Glomerular visceral epithelial cell (primary cell): ENCODE results near the gene UMODL1.
"Not testable (repeated sequence)": the region's sequence is repeated elsewhere in the genome, so short reads cannot be mapped to it uniquely, and the experiment has no call there.

Experiments
- DNase-seq: peaks from one replicate; pipeline ENCODE4 v3.0.0-alpha.2; 2016; ENCODE audit errors: extremely low spot score

The UMODL1 gene

GRCh38 chr21:42114646-42115045 lies 43.5 kb downstream of the UMODL1 start:
- no peak for DNase-seq

GRCh38 chr21:42115136-42115683 lies 44.1 kb downstream of the UMODL1 start:
- no peak for DNase-seq

GRCh38 chr21:42116551-42116950 lies 45.4 kb downstream of the UMODL1 start:
- not testable (repeated sequence) for DNase-seq

GRCh38 chr21:42117229-42117966 lies 46.3 kb downstream of the UMODL1 start:
- peak; percentile 78 for DNase-seq

GRCh38 chr21:42117967-42118780 lies 47.1 kb downstream of the UMODL1 start:
- no peak for DNase-seq

- no peak for DNase-seq
These were observed 47.8 kb downstream of the UMODL1 start for GRCh38 chr21:42118901-42119300.

DNA sequence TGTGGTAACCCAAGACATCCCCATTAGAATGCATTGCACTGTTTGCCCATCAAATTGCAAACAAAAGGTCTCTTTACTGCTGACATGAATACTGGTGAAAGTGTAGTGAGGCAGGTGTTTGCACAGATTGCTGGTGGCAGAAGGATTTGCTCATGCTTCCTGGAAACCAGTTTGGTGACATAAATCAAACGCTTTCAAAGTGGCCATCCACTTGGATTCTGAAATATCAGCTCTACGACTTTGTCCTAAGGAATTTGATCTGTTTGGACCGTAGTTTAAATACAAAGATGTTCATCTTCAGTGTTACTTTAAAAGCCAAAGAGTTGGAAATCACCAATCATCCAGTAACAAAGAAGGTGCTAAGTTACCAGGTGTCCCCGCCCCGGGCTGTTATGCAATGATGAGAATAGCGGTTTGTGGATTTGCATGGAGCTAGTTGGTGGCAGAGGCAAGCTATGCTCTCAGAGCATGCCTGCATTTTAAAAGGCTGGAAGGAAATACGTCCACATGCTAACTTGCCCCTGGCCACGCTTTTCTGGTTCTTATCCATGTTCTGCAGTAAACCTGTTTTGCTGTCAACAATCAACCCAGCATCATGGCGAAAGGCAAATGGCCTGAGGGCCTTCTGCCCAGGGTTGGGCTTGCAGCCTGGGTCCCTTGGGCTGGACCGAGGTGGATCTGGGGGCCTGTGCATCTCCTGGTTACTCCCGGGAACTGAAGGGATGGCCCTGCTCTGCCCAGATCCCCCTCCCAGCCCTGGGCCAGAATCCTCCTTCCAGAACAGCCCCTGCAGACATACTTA lies 49.2 kb downstream of the UMODL1 start:
- no peak for DNase-seq

GRCh38 chr21:42120903-42121535 lies 49.9 kb downstream of the UMODL1 start:
- DNase-seq, result no peak

GRCh38 chr21:42121794-42122193 lies 50.7 kb downstream of the UMODL1 start:
- peak; percentile 26 for DNase-seq

- DNase-seq, result no peak
These were observed 51.3 kb downstream of the UMODL1 start for GRCh38 chr21:42122398-42122797.

GRCh38 chr21:42122808-42123207 lies 51.7 kb downstream of the UMODL1 start:
- no peak for DNase-seq

GRCh38 chr21:42123219-42123908 lies 52.2 kb downstream of the UMODL1 start:
- no peak for DNase-seq

- no peak for DNase-seq
These were observed 53.0 kb downstream of the UMODL1 start for GRCh38 chr21:42124081-42124480.

GRCh38 chr21:42124826-42125570 lies 53.9 kb downstream of the UMODL1 start:
- DNase-seq, result no peak

GRCh38 chr21:42125571-42126544 lies 54.7 kb downstream of the UMODL1 start:
- DNase-seq, result peak; percentile 28

GRCh38 chr21:42127164-42128150 lies 56.3 kb downstream of the UMODL1 start:
- DNase-seq, result no peak
